GM12801 (cell line): Measurements from ENCODE around the gene SYT5.

Experiments
- TF ChIP-seq, protein P1 (sequence below): IDR thresholded peaks from one replicate; pipeline ENCODE4 v1.5.1; 2011; ENCODE audit warnings: control low read depth; ENCODE audit not compliant: insufficient read length; ENCODE audit errors: extremely low read depth

SYT5 gene

DNA sequence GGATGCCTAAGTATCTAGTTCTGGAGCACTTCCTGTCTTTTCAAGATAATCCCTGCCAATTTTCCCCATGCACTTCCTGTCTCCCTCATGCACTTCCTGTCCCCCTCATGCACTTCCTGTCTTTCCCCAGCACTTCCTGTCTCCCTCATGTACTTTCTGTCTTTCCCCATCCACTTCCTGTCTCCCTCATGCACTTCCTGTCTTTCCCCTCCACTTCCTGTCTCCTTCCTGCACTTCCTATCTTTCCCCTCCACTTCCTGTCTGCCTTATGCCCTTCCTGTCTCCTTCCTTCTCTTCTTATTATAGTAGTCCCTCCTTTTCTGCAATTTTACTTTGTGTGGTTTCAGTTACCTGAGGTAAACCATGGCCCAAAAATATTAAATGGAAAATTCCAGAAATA, 28.1 kb downstream of the SYT5 start:
- TF ChIP-seq, protein P1, sequence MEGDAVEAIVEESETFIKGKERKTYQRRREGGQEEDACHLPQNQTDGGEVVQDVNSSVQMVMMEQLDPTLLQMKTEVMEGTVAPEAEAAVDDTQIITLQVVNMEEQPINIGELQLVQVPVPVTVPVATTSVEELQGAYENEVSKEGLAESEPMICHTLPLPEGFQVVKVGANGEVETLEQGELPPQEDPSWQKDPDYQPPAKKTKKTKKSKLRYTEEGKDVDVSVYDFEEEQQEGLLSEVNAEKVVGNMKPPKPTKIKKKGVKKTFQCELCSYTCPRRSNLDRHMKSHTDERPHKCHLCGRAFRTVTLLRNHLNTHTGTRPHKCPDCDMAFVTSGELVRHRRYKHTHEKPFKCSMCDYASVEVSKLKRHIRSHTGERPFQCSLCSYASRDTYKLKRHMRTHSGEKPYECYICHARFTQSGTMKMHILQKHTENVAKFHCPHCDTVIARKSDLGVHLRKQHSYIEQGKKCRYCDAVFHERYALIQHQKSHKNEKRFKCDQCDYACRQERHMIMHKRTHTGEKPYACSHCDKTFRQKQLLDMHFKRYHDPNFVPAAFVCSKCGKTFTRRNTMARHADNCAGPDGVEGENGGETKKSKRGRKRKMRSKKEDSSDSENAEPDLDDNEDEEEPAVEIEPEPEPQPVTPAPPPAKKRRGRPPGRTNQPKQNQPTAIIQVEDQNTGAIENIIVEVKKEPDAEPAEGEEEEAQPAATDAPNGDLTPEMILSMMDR = no peak

- TF ChIP-seq, protein P1 = no peak
Measured at GRCh38 chr19:55149078-55150003, 30.7 kb downstream of the SYT5 start, which contains the start of gene TNNT1. TSS of gene TNNT1 (minus strand) at chr19:55149206. CDS start at chr19:55147157, 2,049 bp downstream.

GRCh38 chr19:55147545-55148251, 32.4 kb downstream of the SYT5 start:
- TF ChIP-seq, protein P1 = no peak

DNA sequence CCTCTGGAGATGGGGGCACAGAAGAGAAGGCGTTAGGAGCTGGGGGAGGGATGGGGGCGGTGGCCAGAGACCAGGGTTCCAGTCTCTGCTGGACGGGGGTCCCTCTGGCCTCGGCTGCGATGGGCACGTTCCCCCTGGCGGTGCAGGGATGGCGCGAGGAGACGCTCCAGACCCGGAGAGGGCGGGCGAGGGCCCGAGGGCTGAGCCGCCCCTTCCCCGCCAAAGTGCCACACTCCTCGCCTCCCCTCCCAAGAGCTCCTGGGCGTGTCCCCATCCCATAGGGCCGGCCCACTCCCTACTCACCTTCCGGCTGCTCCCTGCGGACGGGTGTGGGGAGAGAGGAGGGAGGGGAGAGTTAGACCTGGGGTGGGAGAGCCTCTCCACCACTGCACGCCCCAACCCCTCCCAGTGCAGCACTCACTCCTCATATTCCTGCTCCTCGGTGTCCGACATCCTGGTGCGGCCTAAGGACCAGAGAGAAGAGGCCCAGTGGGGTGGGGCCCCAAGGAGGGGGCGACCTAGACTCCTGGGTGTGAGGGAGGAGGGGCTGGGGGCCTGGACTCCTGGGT, 33.3 kb downstream of the SYT5 start:
- TF ChIP-seq, protein P1 = no peak

GRCh38 chr19:55146078-55146704, 33.9 kb downstream of the SYT5 start:
- TF ChIP-seq, protein P1 = no peak

DNA sequence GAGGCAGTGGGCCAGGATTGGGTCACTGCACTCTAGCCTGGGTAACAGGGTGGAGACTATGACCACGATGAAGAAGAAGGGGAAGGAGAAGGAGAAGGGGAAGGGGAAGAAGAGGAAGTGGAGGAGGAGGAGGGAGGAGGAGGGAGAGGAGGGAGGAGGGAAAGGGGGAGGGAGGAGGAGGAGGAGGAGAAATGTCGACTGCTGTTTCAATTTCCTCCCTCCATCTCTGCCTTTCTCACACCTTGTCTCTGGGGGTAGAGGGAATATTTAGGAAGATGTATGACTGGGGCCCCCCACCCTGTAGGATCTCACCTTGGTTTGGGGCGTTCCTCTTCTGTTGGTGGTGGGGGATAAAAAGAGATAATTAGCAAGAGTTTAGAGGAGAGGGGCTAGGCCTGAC, 34.9 kb downstream of the SYT5 start:
- TF ChIP-seq, protein P1 = no peak

GRCh38 chr19:55141696-55142095, 38.4 kb downstream of the SYT5 start:
- TF ChIP-seq, protein P1 = no peak
